ENCODE measurements around the gene TSC22D2.

- TF ChIP-seq CTCF (IDR thresholded peaks at IDR 0.05; ENCODE audit: low read depth, low read length) (no peak), EZH2phosphoT487 (IDR thresholded peaks at IDR 0.05; ENCODE audit: low read depth) (no peak)
These were observed 52.4 kb downstream of the TSC22D2 start for GRCh38 chr3:150460484-150460883.

Data from OCI-LY3 (cell line).